ENCODE results near the gene TRIM8. TPM values are rescaled to one million over a fixed set of nuclear protein-coding genes. Genes with fewer than 3 reads are reported as not detected.
"Not testable (repeated sequence)": the region's sequence is repeated elsewhere in the genome, so short reads cannot be mapped to it uniquely, and the experiment has no call there.

TRIM8 gene
- total and polyA plus RNA-seq, 8 donors = 40.0 to 253 (median 75.8) TPM

- H3K4me1 ChIP-seq = no peaks in the 10 kb centered on the region
- H3K36me3 ChIP-seq = peaks cover under 1 to 77% (median 40%) of the 10 kb centered on the region in 4 donors
- 76 to 82% (median 76%) methylated on average over 8 of the region's 8 CpGs for WGBS, 5 donors
- TF ChIP-seq CTCF (IDR thresholded peaks at IDR 0.05) = no peak
- H3K27ac ChIP-seq = no peak overlapping the region
- H3K4me3 ChIP-seq = no peak overlapping the region
- DNase-seq = no peak
- H3K27me3 ChIP-seq = no peaks in the 10 kb centered on the region
- no peaks in the 10 kb centered on the region for H3K9me3 ChIP-seq
- intact Hi-C loops (cut with DNase I; ENCODE audit: low total_unique reads) = no loop called here
Measured at GRCh38 chr10:102691285-102692066, 47.2 kb downstream of the TRIM8 start.

DNA sequence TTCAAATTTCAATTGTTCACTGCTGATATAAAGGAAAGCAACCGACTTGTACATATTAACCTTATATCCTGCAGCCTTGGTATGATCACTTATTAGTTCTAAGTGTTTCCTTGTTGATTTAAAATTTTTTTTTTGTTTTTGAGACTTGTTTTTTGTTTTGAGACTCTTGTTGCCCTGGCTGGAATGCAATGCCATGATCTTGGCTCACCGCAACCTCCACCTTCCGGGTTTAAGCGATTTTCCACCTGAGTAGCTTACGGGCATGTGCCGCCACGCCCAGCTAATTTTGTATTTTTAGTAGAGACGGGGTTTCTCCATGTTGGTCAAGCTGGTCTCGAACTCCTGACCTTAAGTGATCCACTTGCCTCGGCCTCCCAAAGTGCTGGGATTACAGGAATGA lies 51.1 kb downstream of the TRIM8 start:
- H3K4me1 ChIP-seq; DNase-seq; intact Hi-C loops (cut with DNase I; ENCODE audit: low total_unique reads); H3K4me3 ChIP-seq; H3K9me3 ChIP-seq; H3K27ac ChIP-seq; H3K27me3 ChIP-seq: not testable (repeated sequence)
- H3K36me3 ChIP-seq = peaks cover 15 to 80% (median 53%) of the 10 kb centered on the region in 4 donors
- 96 to 98% (median 97%) methylated on average over 10 of the region's 10 CpGs for WGBS, 5 donors

GRCh38 chr10:102696736-102697135 lies 52.5 kb downstream of the TRIM8 start:
- Histone ChIP-seq H3K27ac (no peak overlapping the region), H3K27me3 (no peaks in the 10 kb centered on the region)
- 83 to 99% (median 97%) methylated on average over 3 of the region's 3 CpGs for WGBS, 5 donors

DNA sequence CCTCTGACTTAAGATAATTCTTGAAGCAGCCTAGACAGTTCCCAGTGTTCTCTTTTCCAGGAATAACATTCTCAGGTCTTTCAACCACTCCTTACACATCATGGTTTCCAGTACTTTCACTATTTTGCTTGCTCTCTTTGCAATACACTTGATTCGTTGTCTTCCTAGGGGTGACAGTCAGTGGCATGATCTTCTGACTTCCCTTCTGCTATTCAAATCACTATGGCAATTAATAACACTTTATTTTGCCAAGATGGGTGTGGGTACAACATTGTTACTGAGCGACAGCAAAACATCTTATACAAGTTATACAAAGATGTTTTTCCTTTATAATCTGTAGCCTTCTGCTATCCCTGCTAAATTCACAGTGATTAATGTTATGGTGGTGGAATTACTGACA lies 54.6 kb downstream of the TRIM8 start:
- WGBS, 5 donors = 86 to 95% (median 90%) methylated on average over 2 of the region's 2 CpGs
- H3K27me3 ChIP-seq = no peaks in the 10 kb centered on the region
- H3K27ac ChIP-seq = no peak overlapping the region
- H3K4me1 ChIP-seq = no peaks in the 10 kb centered on the region
- no peaks in the 10 kb centered on the region for H3K9me3 ChIP-seq
- TF ChIP-seq CTCF (IDR thresholded peaks at IDR 0.05) (no peak), POLR2AphosphoS5 (IDR thresholded peaks at IDR 0.05) (no peak), EP300 (IDR thresholded peaks at IDR 0.05) (no peak), POLR2A (IDR thresholded peaks at IDR 0.05) (no peak)
- H3K36me3 ChIP-seq = peaks cover 15 to 63% (median 53%) of the 10 kb centered on the region in 4 donors
- intact Hi-C loops (cut with DNase I; ENCODE audit: low total_unique reads) = no loop called here
- no peak for DNase-seq
- no peak overlapping the region for H3K4me3 ChIP-seq

More at GRCh38 chr10:102696736-102697135, 52.5 kb downstream of the TRIM8 start:
- Histone ChIP-seq H3K36me3 (peaks cover 15 to 84% (median 59%) of the 10 kb centered on the region in 4 donors), H3K4me3 (no peak overlapping the region), H3K4me1 (no peaks in the 10 kb centered on the region), H3K9me3 (no peaks in the 10 kb centered on the region)
- no peak for TF ChIP-seq POLR2AphosphoS5 (IDR thresholded peaks at IDR 0.05)
- TF ChIP-seq EP300 (IDR thresholded peaks at IDR 0.05) = no peak
- TF ChIP-seq CTCF (IDR thresholded peaks at IDR 0.05) = no peak
- no peak for TF ChIP-seq POLR2A (IDR thresholded peaks at IDR 0.05)
- DNase-seq = no peak
- intact Hi-C loops (cut with DNase I; ENCODE audit: low total_unique reads) = no loop called here

- H3K4me3 ChIP-seq = no peak overlapping the region
- no peaks in the 10 kb centered on the region for H3K9me3 ChIP-seq
- H3K36me3 ChIP-seq = peaks cover 15 to 43% (median 40%) of the 10 kb centered on the region in 4 donors
- H3K4me1 ChIP-seq = no peaks in the 10 kb centered on the region
- H3K27me3 ChIP-seq = no peaks in the 10 kb centered on the region
- TF ChIP-seq CTCF (IDR thresholded peaks at IDR 0.05) (no peak), POLR2AphosphoS5 (IDR thresholded peaks at IDR 0.05) (no peak), POLR2A (IDR thresholded peaks at IDR 0.05) (no peak), EP300 (IDR thresholded peaks at IDR 0.05) (no peak)
- intact Hi-C loops (cut with DNase I; ENCODE audit: low total_unique reads) = no loop called here
- H3K27ac ChIP-seq = no peak overlapping the region
- DNase-seq = no peak
- WGBS, 5 donors = 84 to 91% (median 88%) methylated on average over 3 of the region's 3 CpGs
Measured at GRCh38 chr10:102701272-102701671, 57.0 kb downstream of the TRIM8 start.
